ENCODE results near the gene PSMB8. TPM values are rescaled to one million over a fixed set of nuclear protein-coding genes. Genes with fewer than 3 reads are reported as not detected.

PSMB8 gene
- polyA plus RNA-seq, 1 donor (not counting 4 experiments of a cell fraction or from before 2014, with no cell fraction given) = 63.4 TPM

GRCh38 chr6:32842021-32842650, 1.7 kb downstream of the PSMB8 start:
- Histone ChIP-seq H3K9me3 (ENCODE audit: control insufficient read depth, low read depth, low read length) (no peaks in the 10 kb centered on the region), H3K27me3 (ENCODE audit: control insufficient read depth, extremely low read depth, insufficient read depth, low read length) (no peaks in the 10 kb centered on the region), H3K9me1 (ENCODE audit: control insufficient read depth, extremely low read depth, insufficient read depth, low read length) (no peaks in the 10 kb centered on the region), H3K36me3 (ENCODE audit: control insufficient read depth in 2 of 2, extremely low read depth in 1 of 2, insufficient read depth in 2 of 2, low read length in 2 of 2) (peaks cover 8 to 17% of the 10 kb centered on the region in 2 experiments), H3K4me1 (ENCODE audit: control insufficient read depth, extremely low read depth, insufficient read depth, low read length) (peaks cover 25% of the 10 kb centered on the region), H3K27ac (ENCODE audit: control insufficient read depth, insufficient read depth, low read length) (no peak overlapping the region), H3K79me2 (ENCODE audit: control insufficient read depth, insufficient read depth, low read length) (peaks cover 12% of the 10 kb centered on the region), H2AFZ (ENCODE audit: control insufficient read depth, low read length) (no peak overlapping the region), H3K4me2 (ENCODE audit: control insufficient read depth, extremely low read depth, insufficient read depth, low read depth, low read length) (peak overlapping the region; percentile 89), H4K20me1 (ENCODE audit: control insufficient read depth, extremely low read depth, insufficient read depth, low read length) (no peaks in the 10 kb centered on the region), H3K4me3 (ENCODE audit: control insufficient read depth in 2 of 3, extremely low read depth in 1 of 3, insufficient read depth in 2 of 3, low read depth in 1 of 3, low read length in 3 of 3) (no peak overlapping the region), H3K9ac (ENCODE audit: control insufficient read depth, extremely low read depth, insufficient read depth, low read length) (no peak overlapping the region)
- DNase-seq (ENCODE audit: low read depth, low spot score) (no peak), FAIRE-seq (no peak)
- dilution Hi-C loops (cut with MboI; ENCODE audit: extremely low pct_ligation_motif_present, low sequenced_read_pairs) = no loop called here
- TF ChIP-seq CTCF (optimal IDR thresholded peaks at IDR 0.05 in 1 of 3, IDR thresholded peaks at IDR 0.05 in 1 of 3, conservative IDR thresholded peaks at IDR 0.05 in 1 of 3; ENCODE audit: extremely low read depth in 1 of 3, insufficient read depth in 2 of 3, low read length in 3 of 3) = no peak
- no peak for TF ChIP-seq EZH2 (IDR thresholded peaks at IDR 0.05; ENCODE audit: low read length)

GRCh38 chr6:32840604-32841246, 3.1 kb downstream of the PSMB8 start:
- FAIRE-seq (no peak), DNase-seq (ENCODE audit: low read depth, low spot score) (no peak)
- Histone ChIP-seq H3K36me3 (ENCODE audit: control insufficient read depth in 2 of 2, extremely low read depth in 1 of 2, insufficient read depth in 2 of 2, low read length in 2 of 2) (peaks cover 4 to 13% of the 10 kb centered on the region in 2 experiments), H3K9me1 (ENCODE audit: control insufficient read depth, extremely low read depth, insufficient read depth, low read length) (no peaks in the 10 kb centered on the region), H3K27me3 (ENCODE audit: control insufficient read depth, extremely low read depth, insufficient read depth, low read length) (no peaks in the 10 kb centered on the region), H3K4me3 (ENCODE audit: control insufficient read depth in 2 of 3, extremely low read depth in 1 of 3, insufficient read depth in 2 of 3, low read depth in 1 of 3, low read length in 3 of 3) (no peak overlapping the region), H2AFZ (ENCODE audit: control insufficient read depth, low read length) (no peak overlapping the region), H3K4me2 (ENCODE audit: control insufficient read depth, extremely low read depth, insufficient read depth, low read depth, low read length) (no peak overlapping the region), H3K4me1 (ENCODE audit: control insufficient read depth, extremely low read depth, insufficient read depth, low read length) (peaks cover 33% of the 10 kb centered on the region), H4K20me1 (ENCODE audit: control insufficient read depth, extremely low read depth, insufficient read depth, low read length) (no peaks in the 10 kb centered on the region), H3K9me3 (ENCODE audit: control insufficient read depth, low read depth, low read length) (no peaks in the 10 kb centered on the region), H3K9ac (ENCODE audit: control insufficient read depth, extremely low read depth, insufficient read depth, low read length) (no peak overlapping the region), H3K79me2 (ENCODE audit: control insufficient read depth, insufficient read depth, low read length) (peaks cover 20% of the 10 kb centered on the region), H3K27ac (ENCODE audit: control insufficient read depth, insufficient read depth, low read length) (no peak overlapping the region)
- TF ChIP-seq CTCF (optimal IDR thresholded peaks at IDR 0.05 in 1 of 3, IDR thresholded peaks at IDR 0.05 in 1 of 3, conservative IDR thresholded peaks at IDR 0.05 in 1 of 3; ENCODE audit: extremely low read depth in 1 of 3, insufficient read depth in 2 of 3, low read length in 3 of 3) = no peak
- TF ChIP-seq EZH2 (IDR thresholded peaks at IDR 0.05; ENCODE audit: low read length) = no peak
- dilution Hi-C loops (cut with MboI; ENCODE audit: extremely low pct_ligation_motif_present, low sequenced_read_pairs) = no loop called here

All from keratinocyte (primary cell).